Coronary artery (tissue), 2 donors: ENCODE results near the gene FBN3.

Experiments
- DNase-seq: peaks from one replicate; pipeline ENCODE4 v3.0.0-alpha.2; 2017; ENCODE audit warnings: low spot score
- H3K27ac ChIP-seq, 2 donors: fragments of 200-600 bp; sonication (generic); one replicate each; pipeline ENCODE4 v1.5.1; 2016 to 2019
- H3K4me3 ChIP-seq: fragments of 200-600 bp; sonication (generic); 2 replicates; pipeline ENCODE4 v1.5.1; 2016; ENCODE audit warnings: mild to moderate bottlenecking, moderate library complexity
- TF ChIP-seq, protein P1 (sequence below): fragments of 200-600 bp; sonication (generic); IDR thresholded peaks from one replicate; pipeline ENCODE4 v1.5.1; 2019; ENCODE audit warnings: antibody characterized with exemption

Gene FBN3

DNA sequence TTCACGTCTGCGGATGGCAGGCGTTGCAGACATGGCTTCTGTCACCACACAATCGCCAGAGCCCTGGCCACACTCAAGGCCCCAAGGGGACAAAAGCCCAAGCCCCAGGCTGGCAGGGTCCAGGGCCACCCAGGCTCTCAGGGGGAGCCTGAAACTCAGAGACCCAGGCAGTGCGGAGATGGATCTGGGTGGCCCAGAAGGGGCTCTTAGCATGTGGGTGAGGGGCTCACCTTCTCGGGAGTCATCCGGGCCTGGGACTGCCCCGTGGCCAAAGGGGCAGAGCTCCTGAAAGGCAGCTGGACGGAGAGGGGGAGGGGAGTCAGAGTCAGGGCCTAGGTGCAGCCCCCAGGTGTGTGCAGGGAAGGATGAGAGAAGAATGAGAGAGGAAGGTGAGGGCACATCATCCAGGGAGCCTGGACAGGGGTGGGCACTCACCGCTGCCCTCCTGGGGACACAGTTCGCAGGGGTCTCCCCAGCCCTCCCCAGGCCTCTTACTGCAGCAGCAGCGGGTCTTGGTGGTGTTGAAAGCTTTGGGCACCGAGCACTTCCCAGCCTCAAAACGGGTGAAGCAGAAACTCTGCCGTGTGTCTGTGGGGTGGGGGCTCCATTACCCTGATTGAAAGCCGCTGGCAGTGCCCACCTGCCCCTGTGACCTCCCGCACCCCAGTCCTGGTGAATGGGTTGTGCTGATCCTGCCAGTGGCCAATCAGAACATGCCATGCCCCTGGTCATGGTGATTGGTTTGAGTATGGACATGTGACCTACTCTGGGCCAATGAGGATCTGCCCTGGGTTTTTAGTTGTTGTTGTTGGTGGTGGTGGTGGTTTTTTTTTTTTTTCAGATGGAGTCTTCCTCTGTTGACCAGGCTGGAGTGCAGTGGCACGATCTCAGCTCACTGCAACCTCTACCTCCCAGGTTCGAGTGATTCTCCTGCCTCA, 59.5 kb downstream of the FBN3 start:
- no peak overlapping the region for H3K4me3 ChIP-seq

DNA sequence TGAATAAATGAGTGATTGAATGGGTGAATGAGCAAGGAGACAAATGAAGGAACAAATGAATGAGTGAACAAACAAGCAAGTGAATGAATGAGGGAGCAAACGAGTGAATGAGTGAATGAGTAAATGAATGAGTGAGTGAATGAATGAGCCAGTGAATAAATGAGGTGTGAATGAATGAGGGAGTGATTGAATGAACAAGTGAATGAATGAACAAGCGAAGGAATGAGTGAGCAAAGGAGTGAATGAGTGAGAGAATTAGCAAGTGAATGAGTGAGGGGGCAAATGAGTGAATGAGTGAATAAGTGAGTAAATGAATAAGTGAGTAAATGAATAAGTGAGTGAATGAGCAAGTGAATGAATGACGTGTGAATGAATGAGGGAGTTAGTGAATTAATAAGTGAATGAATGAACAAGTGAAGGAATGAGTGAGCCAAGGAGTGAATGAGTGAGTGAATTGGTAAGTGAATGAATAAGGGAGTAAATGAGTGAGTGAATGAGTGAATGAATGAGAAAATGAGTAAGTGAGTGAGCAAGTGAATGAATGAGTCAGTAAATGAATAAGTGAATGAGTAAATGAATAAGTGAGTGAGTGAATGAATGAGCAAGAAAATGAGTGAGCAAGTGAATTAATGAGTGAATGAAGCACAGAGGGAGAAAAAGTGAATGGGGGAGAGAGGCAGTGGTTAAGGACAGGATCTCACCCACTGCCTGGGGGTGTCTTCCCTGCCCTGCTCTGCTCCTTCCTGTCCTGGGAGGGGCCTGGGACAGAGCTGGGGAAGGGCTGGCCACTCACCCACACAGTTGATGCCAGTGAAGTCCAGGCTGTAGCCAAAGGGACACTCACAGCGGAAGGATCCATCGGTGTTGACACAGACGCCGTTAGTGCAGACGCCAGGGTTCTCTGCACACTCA, 60.4 kb downstream of the FBN3 start:
- TF ChIP-seq, protein P1, sequence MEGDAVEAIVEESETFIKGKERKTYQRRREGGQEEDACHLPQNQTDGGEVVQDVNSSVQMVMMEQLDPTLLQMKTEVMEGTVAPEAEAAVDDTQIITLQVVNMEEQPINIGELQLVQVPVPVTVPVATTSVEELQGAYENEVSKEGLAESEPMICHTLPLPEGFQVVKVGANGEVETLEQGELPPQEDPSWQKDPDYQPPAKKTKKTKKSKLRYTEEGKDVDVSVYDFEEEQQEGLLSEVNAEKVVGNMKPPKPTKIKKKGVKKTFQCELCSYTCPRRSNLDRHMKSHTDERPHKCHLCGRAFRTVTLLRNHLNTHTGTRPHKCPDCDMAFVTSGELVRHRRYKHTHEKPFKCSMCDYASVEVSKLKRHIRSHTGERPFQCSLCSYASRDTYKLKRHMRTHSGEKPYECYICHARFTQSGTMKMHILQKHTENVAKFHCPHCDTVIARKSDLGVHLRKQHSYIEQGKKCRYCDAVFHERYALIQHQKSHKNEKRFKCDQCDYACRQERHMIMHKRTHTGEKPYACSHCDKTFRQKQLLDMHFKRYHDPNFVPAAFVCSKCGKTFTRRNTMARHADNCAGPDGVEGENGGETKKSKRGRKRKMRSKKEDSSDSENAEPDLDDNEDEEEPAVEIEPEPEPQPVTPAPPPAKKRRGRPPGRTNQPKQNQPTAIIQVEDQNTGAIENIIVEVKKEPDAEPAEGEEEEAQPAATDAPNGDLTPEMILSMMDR = no peak
- Histone ChIP-seq H3K27ac (no peak overlapping the region), H3K4me3 (no peak overlapping the region)
- DNase-seq = no peak

More for the DNA sequence above, 59.5 kb downstream of the FBN3 start:
- TF ChIP-seq, protein P1 = no peak
- DNase-seq = no peak
- H3K27ac ChIP-seq = no peak overlapping the region

DNA sequence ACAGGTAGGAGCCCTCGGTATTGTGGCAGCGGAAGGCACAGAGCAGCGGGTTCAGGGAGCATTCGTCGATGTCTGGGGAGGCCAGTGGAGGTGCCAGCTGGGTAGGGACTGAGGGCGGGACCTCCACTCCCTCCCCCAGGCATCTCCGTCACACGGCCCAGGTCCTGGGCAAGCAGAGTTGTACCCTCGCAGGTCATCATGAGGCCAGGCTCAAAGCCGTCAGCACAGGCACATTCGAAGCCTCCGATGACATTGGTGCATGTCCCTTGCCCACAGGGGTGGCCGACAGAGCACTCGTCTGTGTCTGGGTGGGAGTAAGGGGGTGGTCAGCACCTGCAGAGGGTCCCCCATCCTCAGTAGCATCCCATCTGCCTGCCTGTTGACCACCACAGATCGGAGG, 61.5 kb downstream of the FBN3 start:
- TF ChIP-seq, protein P1 = no peak
- H3K4me3 ChIP-seq = no peak overlapping the region
- H3K27ac ChIP-seq = no peak overlapping the region
- DNase-seq = no peak

DNA sequence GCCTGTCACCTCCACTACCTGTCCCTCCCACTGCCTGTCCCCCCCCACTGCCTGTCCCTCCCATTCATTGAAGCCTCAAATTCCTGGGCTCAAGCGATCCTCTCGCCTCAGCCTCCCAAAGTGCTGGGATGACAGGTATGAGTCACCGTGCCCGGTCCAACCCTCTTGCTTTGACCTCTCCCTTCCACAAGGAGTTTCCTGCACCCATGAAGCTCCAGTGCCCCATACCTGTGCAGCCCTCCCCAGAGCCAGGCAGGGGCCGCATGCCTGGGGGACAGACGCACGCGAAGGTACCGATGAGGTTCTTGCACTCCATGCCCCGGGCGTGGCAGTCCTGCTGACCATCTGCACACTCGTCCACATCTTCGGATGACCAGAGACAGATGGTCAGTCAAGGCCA, 62.5 kb downstream of the FBN3 start:
- no peak for DNase-seq
- TF ChIP-seq, protein P1 = no peak
- no peak overlapping the region for H3K4me3 ChIP-seq
- no peak overlapping the region for H3K27ac ChIP-seq

DNA sequence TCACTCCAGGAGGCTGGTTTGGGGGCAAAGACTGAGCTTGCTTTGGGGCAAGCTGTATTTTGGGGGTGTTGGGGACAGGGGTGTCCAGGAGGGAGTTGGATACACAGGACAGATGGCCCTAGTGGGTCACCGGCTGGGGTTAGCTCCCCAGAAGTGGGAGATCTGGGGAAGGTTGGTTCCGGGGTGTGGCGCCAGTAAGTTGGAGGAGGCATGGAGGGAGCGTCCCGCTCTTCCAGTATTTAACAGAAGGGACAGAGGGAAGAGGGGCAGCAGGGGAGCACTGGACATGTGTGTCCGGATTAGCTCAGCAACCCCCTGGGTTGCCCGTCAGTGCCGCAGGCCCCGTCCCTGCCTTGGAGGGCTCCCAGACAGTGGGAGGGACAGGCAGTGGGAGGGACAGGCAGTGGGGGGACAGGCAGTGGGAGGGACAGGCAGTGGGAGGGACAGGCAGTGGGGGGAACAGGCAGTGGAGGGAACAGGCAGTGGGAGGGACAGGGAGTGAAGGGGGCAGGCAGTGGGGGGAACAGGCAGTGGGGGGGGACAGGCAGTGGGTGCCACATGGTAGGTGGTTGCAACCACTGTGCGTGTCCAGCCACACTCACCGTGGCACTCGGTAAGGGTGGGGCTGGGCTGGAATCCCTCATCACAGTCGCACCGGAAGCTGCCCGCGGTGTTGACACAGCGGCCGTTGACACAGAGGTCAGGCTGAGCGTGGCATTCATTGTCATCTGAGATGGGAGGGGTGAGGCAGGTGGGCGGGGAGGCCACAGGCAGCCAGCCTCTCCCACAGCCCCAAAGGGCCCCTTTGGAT, 63.6 kb downstream of the FBN3 start:
- no peak for DNase-seq
- Histone ChIP-seq H3K4me3 (no peak overlapping the region), H3K27ac (no peak overlapping the region)
- TF ChIP-seq, protein P1 = no peak

DNA sequence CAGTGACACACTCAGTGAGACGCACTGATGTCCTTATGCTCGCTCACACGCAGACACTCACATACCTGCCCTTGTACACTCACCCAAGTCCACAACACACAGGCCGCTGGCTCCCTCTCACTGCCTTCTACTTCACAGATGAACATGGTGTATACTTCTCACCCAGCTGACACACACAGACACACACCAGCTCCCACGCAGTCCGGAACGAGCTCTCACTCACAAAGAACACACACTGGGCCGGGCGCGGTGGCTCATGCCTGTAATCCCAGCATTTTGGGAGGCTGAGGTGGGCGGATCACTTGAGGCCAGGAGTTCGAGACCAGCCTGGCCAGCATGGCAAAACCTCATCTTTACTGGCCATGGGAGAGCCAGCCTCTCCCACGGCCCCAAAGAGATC, 65.2 kb downstream of the FBN3 start:
- H3K4me3 ChIP-seq = no peak overlapping the region
- no peak overlapping the region for H3K27ac ChIP-seq
- TF ChIP-seq, protein P1 = no peak
- no peak for DNase-seq
